CD4-positive, alpha-beta T cell treated with Interleukin-15 for 1 hour (primary cell): ENCODE data around the gene PRTN3.

Experiments
- DNase-seq: peaks from one replicate; pipeline ENCODE4 v3.0.0-alpha.2; 2020

The PRTN3 gene

GRCh38 chr19:840519-841206, at the start of gene PRTN3:
TSS of gene PRTN3 (plus strand) at chr19:840999. CDS start at chr19:841009, 10 bp downstream.
- peak; percentile 35 for DNase-seq

DNA sequence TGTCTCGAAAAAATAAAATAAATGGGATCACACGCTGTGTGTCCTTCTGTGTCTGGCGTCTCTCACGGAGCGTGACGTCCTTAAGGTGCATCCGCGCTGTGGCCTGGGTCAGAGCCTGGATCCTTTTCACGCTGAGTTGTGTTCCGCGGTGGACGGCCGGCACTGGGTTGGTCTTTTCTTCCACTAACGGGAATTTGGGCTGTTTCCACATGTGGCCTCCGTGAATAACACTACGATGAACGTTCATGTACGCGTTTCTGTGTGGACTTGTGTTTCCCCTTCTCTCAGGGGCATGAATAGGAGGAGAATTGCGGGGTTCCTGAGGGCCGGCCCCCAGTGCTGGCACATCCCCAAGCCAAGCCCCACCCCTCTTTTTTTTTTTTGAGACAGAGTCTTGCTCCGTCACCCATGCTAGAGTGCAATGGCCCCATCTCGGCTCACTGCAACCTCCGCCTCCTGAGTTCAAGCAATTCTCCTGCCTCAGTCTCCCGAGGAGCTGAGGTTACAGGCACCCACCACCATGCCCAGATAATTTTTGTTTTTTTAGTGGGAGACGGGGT, 49.7 kb upstream of the PRTN3 start:
- no peak for DNase-seq

GRCh38 chr19:791567-792305, 49.1 kb upstream of the PRTN3 start:
- no peak for DNase-seq

GRCh38 chr19:792306-792885, 48.4 kb upstream of the PRTN3 start:
- DNase-seq = no peak

GRCh38 chr19:793806-794205, 47.0 kb upstream of the PRTN3 start:
- no peak for DNase-seq

DNA sequence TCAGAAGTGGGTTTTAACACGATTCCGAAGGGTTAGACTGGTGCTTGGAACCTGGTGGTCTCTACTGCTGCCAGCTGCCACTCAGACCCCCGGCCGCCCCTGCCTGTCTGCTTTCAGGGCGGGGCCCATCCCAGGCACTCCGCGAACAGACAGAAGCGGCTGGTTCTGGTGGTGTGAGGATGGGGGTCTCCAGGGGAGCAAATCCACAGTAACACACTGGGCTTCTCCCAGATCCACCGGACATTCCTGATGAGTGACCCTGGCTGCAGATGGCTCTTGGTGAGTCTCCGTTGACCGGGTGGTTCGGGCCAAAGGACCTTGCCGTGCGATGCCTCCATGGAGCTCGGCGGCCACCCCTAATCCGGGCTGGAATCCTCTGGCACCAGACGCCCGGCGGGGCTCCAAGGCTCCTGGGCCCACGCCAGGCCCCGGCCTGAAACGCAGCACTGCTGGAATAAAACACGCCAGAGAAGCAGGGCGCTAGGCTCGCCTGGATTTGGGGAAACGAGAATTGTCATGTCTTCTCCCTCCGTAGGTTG, 45.7 kb upstream of the PRTN3 start:
- DNase-seq = no peak

- no peak for DNase-seq
These were observed 44.9 kb upstream of the PRTN3 start for GRCh38 chr19:795691-796581.

GRCh38 chr19:796692-797527, 43.9 kb upstream of the PRTN3 start, which contains the start of gene PTBP1:
TSS of gene PTBP1 (plus strand) at chr19:797452. CDS start at chr19:797498, 46 bp downstream.
- DNase-seq = peak; percentile 100

- DNase-seq = peak; percentile 89
These were observed 43.0 kb upstream of the PRTN3 start for GRCh38 chr19:797528-798414.

DNA sequence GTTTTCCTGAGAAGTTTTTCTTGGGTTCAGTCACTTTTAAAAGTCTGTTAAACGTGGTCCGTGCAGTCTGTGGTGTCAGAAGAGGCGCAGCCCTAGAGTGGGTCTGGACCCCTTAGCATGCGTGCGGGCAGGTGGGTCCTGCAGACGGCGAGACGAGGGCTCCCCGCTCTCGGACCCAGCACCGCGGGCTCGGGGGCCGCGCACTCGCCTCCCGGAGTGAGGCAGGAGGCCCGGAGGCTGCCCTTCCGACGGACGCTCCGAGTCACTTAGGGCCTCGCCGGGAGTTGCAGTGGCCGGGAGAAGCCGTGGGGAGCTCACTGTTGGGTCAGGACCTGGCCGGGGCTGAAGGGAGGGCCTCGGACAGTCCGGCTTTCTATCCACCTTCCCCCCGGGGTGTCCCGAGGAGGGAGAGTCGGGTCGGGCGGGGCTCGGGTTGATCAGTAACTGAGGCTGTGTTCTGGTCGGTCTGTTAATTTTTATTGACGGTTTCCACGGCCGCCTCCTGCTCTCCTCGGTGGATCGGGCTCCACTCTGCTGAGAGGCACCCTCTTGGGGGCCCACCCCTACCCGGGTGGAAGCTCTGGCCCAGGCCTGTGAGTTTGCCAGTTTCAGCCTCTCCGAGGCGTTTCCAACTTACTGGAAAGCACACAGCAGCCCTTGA, 42.3 kb upstream of the PRTN3 start:
- DNase-seq = no peak

GRCh38 chr19:799076-799881, 41.5 kb upstream of the PRTN3 start:
- no peak for DNase-seq

- DNase-seq = no peak
These were observed 40.3 kb upstream of the PRTN3 start for GRCh38 chr19:800360-801029.

GRCh38 chr19:801030-801860, 39.6 kb upstream of the PRTN3 start:
- DNase-seq = no peak

- no peak for DNase-seq
These were observed 38.8 kb upstream of the PRTN3 start for GRCh38 chr19:801861-802497.

- DNase-seq = no peak
These were observed 38.2 kb upstream of the PRTN3 start for GRCh38 chr19:802498-803098.

- no peak for DNase-seq
These were observed 37.7 kb upstream of the PRTN3 start for GRCh38 chr19:803099-803561.
